ENCODE measurements around the gene NUDT8.

DNA sequence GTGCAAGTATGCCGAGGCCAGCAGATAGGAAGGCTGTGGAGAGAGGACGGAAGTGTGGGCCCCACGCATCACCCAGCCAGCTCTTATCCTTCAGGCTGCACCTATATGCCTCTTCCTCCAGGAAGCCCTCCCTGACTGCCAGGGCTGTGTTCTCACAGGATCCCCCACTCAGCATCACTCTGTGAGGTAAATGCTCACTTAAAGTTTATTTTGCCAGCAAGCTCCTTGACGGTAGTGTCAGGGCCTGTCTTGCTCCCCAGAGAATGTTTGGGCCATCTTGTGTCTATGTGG is 5.4 kb upstream of the NUDT8 start:
- no peak for TF ChIP-seq SIN3A (conservative IDR thresholded peaks at IDR 0.05 in 1 of 2, IDR thresholded peaks at IDR 0.05 in 1 of 2; ENCODE audit: low read depth in 1 of 2, low read length in 2 of 2)
- TF ChIP-seq MAFK (IDR thresholded peaks at IDR 0.05; ENCODE audit: low read depth, low read length): no peak
- TF ChIP-seq, protein P1, sequence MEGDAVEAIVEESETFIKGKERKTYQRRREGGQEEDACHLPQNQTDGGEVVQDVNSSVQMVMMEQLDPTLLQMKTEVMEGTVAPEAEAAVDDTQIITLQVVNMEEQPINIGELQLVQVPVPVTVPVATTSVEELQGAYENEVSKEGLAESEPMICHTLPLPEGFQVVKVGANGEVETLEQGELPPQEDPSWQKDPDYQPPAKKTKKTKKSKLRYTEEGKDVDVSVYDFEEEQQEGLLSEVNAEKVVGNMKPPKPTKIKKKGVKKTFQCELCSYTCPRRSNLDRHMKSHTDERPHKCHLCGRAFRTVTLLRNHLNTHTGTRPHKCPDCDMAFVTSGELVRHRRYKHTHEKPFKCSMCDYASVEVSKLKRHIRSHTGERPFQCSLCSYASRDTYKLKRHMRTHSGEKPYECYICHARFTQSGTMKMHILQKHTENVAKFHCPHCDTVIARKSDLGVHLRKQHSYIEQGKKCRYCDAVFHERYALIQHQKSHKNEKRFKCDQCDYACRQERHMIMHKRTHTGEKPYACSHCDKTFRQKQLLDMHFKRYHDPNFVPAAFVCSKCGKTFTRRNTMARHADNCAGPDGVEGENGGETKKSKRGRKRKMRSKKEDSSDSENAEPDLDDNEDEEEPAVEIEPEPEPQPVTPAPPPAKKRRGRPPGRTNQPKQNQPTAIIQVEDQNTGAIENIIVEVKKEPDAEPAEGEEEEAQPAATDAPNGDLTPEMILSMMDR (IDR thresholded peaks at IDR 0.05; ENCODE audit: control extremely low read depth in 1 of 3, insufficient read depth in 1 of 3, low read depth in 1 of 3, low read length in 3 of 3): no peak
- no peak for TF ChIP-seq JUN (IDR thresholded peaks at IDR 0.05; ENCODE audit: low read depth, low read length)
- no peak for TF ChIP-seq GABPA (IDR thresholded peaks at IDR 0.05; ENCODE audit: borderline replicate concordance, insufficient read depth, low read length)
- TF ChIP-seq BRCA1 (IDR thresholded peaks at IDR 0.05; ENCODE audit: low read depth, low read length): no peak
- TF ChIP-seq POLR2AphosphoS5 (IDR thresholded peaks at IDR 0.05; ENCODE audit: low read depth, low read length): no peak
- TF ChIP-seq EP300 (IDR thresholded peaks at IDR 0.05; ENCODE audit: borderline replicate concordance in 1 of 2, low read depth in 2 of 2, low read length in 2 of 2): no peak
- no peak for TF ChIP-seq POLR2A (IDR thresholded peaks at IDR 0.05; ENCODE audit: control extremely low read depth in 1 of 2, low read depth in 2 of 2, low read length in 2 of 2)
- TF ChIP-seq GTF2F1 (IDR thresholded peaks at IDR 0.05; ENCODE audit: borderline replicate concordance, low read depth, low read length): no peak
- no peak for TF ChIP-seq ZNF274 (IDR thresholded peaks at IDR 0.05; ENCODE audit: borderline replicate concordance, extremely low read depth, low read length)
- TF ChIP-seq RAD21 (IDR thresholded peaks at IDR 0.05 in 1 of 2, conservative IDR thresholded peaks at IDR 0.05 in 1 of 2; ENCODE audit: low read depth in 2 of 2, low read length in 2 of 2): no peak
- TF ChIP-seq RXRA (IDR thresholded peaks at IDR 0.05; ENCODE audit: insufficient read depth, low read depth, low read length): no peak
